Right lobe of liver (tissue), 6 donors: Measurements from ENCODE around the gene ADAMTSL2. TPM values are rescaled to one million over a fixed set of nuclear protein-coding genes. Genes with fewer than 3 reads are reported as not detected.

Experiments
- ATAC-seq, 4 donors: fragments of 200-7000 bp; cut with Tn5 transposase; one replicate each; pipeline ENCODE4 v1.9.1; 2020; ENCODE audit warnings: mild to moderate bottlenecking in 4 of 4, moderate library complexity in 4 of 4
- DNase-seq, 3 donors: peaks; one replicate each; pipeline ENCODE4 v3.0.0-alpha.2; 2020
- H3K27ac ChIP-seq, 3 donors: fragments of 200-600 bp; one replicate each; pipeline ENCODE4 v1.8.0; 2022
- H3K27me3 ChIP-seq, 2 donors: fragments of 200-600 bp; one replicate each; pipeline ENCODE4 v1.8.0; 2022
- H3K36me3 ChIP-seq, 4 donors: fragments of 200-600 bp; sonication (generic) in 1 of 4; one replicate each; pipeline versions ENCODE4 v1.5.1 to v1.8.0; 2017 to 2022; ENCODE audit warnings: control low read depth in 1 of 4
- H3K4me1 ChIP-seq, 4 donors: fragments of 200-600 bp; sonication (generic) in 1 of 4; one replicate each; pipeline versions ENCODE4 v1.5.1 to v1.8.0; 2017 to 2022; ENCODE audit warnings: control low read depth in 1 of 4
- H3K4me3 ChIP-seq, 3 donors: fragments of 200-600 bp; one replicate each; pipeline ENCODE4 v1.8.0; 2022
- H3K9me3 ChIP-seq, 4 donors: fragments of 200-600 bp; sonication (generic) in 1 of 4; one replicate each; pipeline versions ENCODE4 v1.5.1 to v1.8.0; 2017 to 2022; ENCODE audit warnings: control low read depth in 1 of 4
- POLR2A ChIP-seq: fragments of 450-650 bp; IDR thresholded peaks from one replicate; pipeline ENCODE4 v1.6.1; 2017; ENCODE audit warnings: antibody characterized with exemption, mild to moderate bottlenecking
- WGBS: methylation state at CpG from one replicate; pipeline ENCODE4 v1.1.6; 2018; ENCODE audit warnings: low coverage, low lambda C conversion rate; ENCODE audit not compliant: insufficient coverage; ENCODE audit errors: missing lambda C conversion rate; 5-methylcytosine and 5-hydroxymethylcytosine counted together
- intact Hi-C, 2 donors: fragments of 100-400 bp; cut with DNase I; formaldehyde crosslinking; loops; one replicate each; pipeline versions ENCODE4 v1.11.2 to v1.14.1; 2022
- total RNA-seq, 6 experiments: library from RNA; depleted of rRNA in 2 of 6; stranded (reverse); fragments of >200 nt in 2 of 6; fragmentation: NEBNext Ultra II Directional in 3 of 6; extraction: Animal tissue kit (Norgen Biotek cat#: 25700) in 3 of 6; gene quantifications; one replicate each; pipeline versions ENCODE4 v1.1.0 to v1.2.4, GENCODE V29; 2016 to 2023
- TF ChIP-seq, protein P1 (sequence below), 4 donors: fragments of 200-600 bp in 3 of 4; fragments of 450-650 bp in 1 of 4; IDR thresholded peaks; one replicate each; pipeline versions ENCODE4 v1.5.1 to v1.8.0; 2016 to 2022; ENCODE audit warnings: antibody characterized with exemption in 4 of 4, mild to moderate bottlenecking in 2 of 4
- donor health status: DM: no; HTN: yes; CAD: no.
- donor health status: DM: no; HTN: no; CAD: no.
- donor health status: DM: no; HTN: no; CAD: no.
- donor health status: DM: no; HTN: yes; CAD: no.
- donor health status: DM: no; HTN: yes; CAD: no.

The ADAMTSL2 gene
- total RNA-seq, 6 experiments from 2014 or later, result 9.2 to 24.8 (median 12.7) TPM

DNA sequence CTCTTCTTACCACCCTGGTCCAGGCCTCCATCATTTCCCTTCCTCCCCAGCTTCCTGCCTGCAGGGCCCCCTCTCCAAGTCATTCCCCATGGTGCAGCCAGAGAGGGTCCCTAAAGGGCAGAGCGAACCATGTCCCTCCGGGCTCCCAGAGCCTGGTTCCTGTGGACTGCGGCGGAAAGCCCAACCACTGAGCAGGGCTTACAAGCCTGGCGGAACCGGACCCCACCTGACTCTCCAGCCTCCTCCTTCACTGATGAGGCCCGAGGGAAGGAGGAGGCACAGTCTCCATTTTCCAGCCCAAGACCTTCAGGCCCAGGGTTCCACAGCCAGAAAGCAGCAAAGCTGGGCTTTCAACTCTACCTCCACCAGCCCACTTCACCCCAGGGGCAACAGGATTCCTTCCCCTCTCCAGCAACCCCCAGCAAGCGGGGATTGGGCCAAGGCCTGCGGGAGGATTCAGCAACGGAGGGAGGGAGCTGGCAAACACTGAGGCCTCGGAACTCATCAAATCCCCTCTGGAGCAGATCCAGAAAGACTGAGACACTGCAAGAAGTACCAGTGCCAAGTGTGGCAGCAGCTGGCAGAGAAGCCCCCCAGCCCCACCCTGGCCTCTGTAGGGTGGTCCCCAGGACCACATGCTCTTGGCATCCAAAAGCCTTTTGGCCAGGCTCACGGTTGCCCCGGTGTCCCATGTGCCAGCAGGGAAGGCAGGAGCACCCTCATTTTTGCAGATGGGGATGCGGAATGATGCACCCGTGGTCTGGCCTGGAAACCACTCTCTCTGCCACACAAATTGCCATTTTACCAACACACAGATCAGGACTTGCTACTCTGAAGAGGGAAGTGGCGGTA lies 71.6 kb downstream of the ADAMTSL2 start:
- Histone ChIP-seq H3K27me3 (peaks cover 0 to 3% of the 10 kb centered on the region in 2 donors), H3K9me3 (no peaks in the 10 kb centered on the region), H3K4me1 (no peaks in the 10 kb centered on the region), H3K4me3 (no peak overlapping the region), H3K27ac (no peak overlapping the region), H3K36me3 (no peaks in the 10 kb centered on the region)
- TF ChIP-seq, protein P1, sequence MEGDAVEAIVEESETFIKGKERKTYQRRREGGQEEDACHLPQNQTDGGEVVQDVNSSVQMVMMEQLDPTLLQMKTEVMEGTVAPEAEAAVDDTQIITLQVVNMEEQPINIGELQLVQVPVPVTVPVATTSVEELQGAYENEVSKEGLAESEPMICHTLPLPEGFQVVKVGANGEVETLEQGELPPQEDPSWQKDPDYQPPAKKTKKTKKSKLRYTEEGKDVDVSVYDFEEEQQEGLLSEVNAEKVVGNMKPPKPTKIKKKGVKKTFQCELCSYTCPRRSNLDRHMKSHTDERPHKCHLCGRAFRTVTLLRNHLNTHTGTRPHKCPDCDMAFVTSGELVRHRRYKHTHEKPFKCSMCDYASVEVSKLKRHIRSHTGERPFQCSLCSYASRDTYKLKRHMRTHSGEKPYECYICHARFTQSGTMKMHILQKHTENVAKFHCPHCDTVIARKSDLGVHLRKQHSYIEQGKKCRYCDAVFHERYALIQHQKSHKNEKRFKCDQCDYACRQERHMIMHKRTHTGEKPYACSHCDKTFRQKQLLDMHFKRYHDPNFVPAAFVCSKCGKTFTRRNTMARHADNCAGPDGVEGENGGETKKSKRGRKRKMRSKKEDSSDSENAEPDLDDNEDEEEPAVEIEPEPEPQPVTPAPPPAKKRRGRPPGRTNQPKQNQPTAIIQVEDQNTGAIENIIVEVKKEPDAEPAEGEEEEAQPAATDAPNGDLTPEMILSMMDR (IDR thresholded peaks at IDR 0.05), result no peak
- no peak for TF ChIP-seq POLR2A
- no peak for ATAC-seq
- intact Hi-C loops, result no loop called here
- no CpG with 5 or more reads among the region's 16 CpGs for WGBS
- no peak for DNase-seq

GRCh38 chr9:133606708-133607025 lies 72.2 kb downstream of the ADAMTSL2 start:
- no peak overlapping the region for H3K27ac ChIP-seq
- peaks cover 0 to 3% of the 10 kb centered on the region in 2 donors for H3K27me3 ChIP-seq
- TF ChIP-seq, protein P1 (IDR thresholded peaks at IDR 0.05), result no peak
- no peak for TF ChIP-seq POLR2A
- H3K4me1 ChIP-seq, result no peaks in the 10 kb centered on the region
- H3K4me3 ChIP-seq, result no peak overlapping the region
- H3K9me3 ChIP-seq, result no peaks in the 10 kb centered on the region
- no peaks in the 10 kb centered on the region for H3K36me3 ChIP-seq
- no CpG with 5 or more reads among the region's 8 CpGs for WGBS
- ATAC-seq (no peak), DNase-seq (no peak)
- intact Hi-C loops, result no loop called here

DNA sequence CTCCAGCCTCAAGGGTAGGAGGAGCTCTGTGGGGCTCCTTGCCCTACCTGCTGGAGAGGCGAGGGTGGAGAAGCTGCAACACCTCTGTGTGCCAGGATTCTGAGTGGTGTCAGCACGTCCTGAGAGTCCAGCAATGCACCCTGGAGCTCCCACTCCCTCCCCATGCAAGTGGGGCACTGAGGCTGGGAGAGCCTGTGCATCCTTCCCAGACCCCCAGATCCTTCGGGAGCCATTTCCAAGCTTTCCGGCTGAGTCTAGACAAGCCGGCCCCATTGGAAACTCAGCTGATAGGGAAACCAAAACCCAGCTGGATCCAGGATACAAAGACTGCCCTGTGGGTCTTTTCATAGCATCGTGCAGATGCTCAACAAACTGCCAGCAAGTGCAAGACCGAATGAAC lies 72.9 kb downstream of the ADAMTSL2 start:
- Histone ChIP-seq H3K36me3 (no peaks in the 10 kb centered on the region), H3K27ac (no peak overlapping the region), H3K9me3 (no peaks in the 10 kb centered on the region), H3K27me3 (peaks cover 0 to 3% of the 10 kb centered on the region in 2 donors), H3K4me1 (no peaks in the 10 kb centered on the region), H3K4me3 (no peak overlapping the region)
- TF ChIP-seq POLR2A, result no peak
- TF ChIP-seq, protein P1 (IDR thresholded peaks at IDR 0.05), result no peak
- DNase-seq (peak in 1 of 3 donors; percentile 8), ATAC-seq (no peak)
- intact Hi-C loops, result no loop called here
- WGBS, result no CpG with 5 or more reads among the region's 7 CpGs

DNA sequence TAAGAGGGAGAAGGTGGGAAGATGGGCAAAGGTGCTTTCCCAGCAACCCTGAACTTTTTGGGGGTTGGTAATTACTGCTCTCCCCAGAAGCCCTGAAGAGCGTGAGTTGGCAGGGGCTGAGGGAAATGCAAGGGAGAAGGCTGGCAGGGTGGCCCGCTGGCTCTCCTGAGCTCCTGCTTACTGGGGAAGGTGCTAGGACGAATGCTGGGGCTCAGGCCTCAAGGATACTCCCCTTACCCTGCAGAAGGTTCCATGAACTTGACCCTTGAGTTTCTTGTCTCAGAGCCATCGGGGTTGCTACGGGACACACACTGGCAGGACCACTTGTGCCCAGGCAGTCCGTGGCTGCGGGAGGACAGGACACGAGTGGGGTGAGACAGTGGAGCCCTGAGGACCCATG lies 73.5 kb downstream of the ADAMTSL2 start:
- ATAC-seq (no peak), DNase-seq (no peak)
- Histone ChIP-seq H3K4me1 (no peaks in the 10 kb centered on the region), H3K4me3 (no peak overlapping the region), H3K36me3 (no peaks in the 10 kb centered on the region), H3K9me3 (no peaks in the 10 kb centered on the region), H3K27me3 (peaks cover 0 to 3% of the 10 kb centered on the region in 2 donors), H3K27ac (no peak overlapping the region)
- intact Hi-C loops, result no loop called here
- WGBS, result 45% methylated on average over 4 of the region's 8 CpGs
- TF ChIP-seq, protein P1 (IDR thresholded peaks at IDR 0.05), result no peak
- TF ChIP-seq POLR2A, result no peak
